Astrocyte (in vitro differentiated cells and primary cell): ENCODE data around the gene GPNMB.

Experiments used
- EZH2 ChIP-seq: IDR thresholded peaks from 2 replicates; pipeline ENCODE4 v1.6.1; 2012; ENCODE audit warnings: mild to moderate bottlenecking, low read length, inconsistent platforms; ENCODE audit not compliant: insufficient read depth
- TF ChIP-seq, protein P1 (sequence below): IDR thresholded peaks from 2 replicates; pipeline ENCODE4 v1.5.1; 2011; ENCODE audit warnings: low read depth, mild to moderate bottlenecking, inconsistent platforms, low read length, moderate library complexity; ENCODE audit not compliant: insufficient read depth

- TF ChIP-seq, protein P1, sequence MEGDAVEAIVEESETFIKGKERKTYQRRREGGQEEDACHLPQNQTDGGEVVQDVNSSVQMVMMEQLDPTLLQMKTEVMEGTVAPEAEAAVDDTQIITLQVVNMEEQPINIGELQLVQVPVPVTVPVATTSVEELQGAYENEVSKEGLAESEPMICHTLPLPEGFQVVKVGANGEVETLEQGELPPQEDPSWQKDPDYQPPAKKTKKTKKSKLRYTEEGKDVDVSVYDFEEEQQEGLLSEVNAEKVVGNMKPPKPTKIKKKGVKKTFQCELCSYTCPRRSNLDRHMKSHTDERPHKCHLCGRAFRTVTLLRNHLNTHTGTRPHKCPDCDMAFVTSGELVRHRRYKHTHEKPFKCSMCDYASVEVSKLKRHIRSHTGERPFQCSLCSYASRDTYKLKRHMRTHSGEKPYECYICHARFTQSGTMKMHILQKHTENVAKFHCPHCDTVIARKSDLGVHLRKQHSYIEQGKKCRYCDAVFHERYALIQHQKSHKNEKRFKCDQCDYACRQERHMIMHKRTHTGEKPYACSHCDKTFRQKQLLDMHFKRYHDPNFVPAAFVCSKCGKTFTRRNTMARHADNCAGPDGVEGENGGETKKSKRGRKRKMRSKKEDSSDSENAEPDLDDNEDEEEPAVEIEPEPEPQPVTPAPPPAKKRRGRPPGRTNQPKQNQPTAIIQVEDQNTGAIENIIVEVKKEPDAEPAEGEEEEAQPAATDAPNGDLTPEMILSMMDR, result no peak
- no peak for TF ChIP-seq EZH2
These were observed 38.7 kb upstream of the GPNMB start for GRCh38 chr7:23207884-23208283.
